Neural progenitor cell (in vitro differentiated cells): ENCODE results near the gene BEX3. TPM values are rescaled to one million over a fixed set of nuclear protein-coding genes. Genes with fewer than 3 reads are reported as not detected.
"Not testable (repeated sequence)": the region's sequence is repeated elsewhere in the genome, so short reads cannot be mapped to it uniquely, and the experiment has no call there.

Experiments used
- DNase-seq: peaks from one replicate; pipeline ENCODE4 v3.0.0-alpha.2; 2016; ENCODE audit warnings: low spot score
- H2AFZ ChIP-seq: fragments of 200-600 bp; sonication (generic); replicated peaks from 2 replicates; pipeline ENCODE4 v1.6.1; 2016; ENCODE audit warnings: antibody characterized with exemption
- H3F3A ChIP-seq: fragments of 200-600 bp; sonication (generic); 2 replicates; pipeline ENCODE4 v1.6.1; 2016; ENCODE audit warnings: antibody characterized with exemption, low read depth
- H3K27ac ChIP-seq: fragments of 200-600 bp; sonication (generic); 2 replicates; pipeline ENCODE4 v1.5.1; 2016; ENCODE audit warnings: mild to moderate bottlenecking
- H3K27me3 ChIP-seq: fragments of 200-600 bp; sonication (generic); 2 replicates; pipeline ENCODE4 v1.6.1; 2016; ENCODE audit warnings: mild to moderate bottlenecking, moderate library complexity
- H3K36me3 ChIP-seq: fragments of 200-600 bp; sonication (generic); 2 replicates; pipeline ENCODE4 v1.5.1; 2016
- H3K4me1 ChIP-seq: fragments of 200-600 bp; sonication (generic); 2 replicates; pipeline ENCODE4 v1.6.1; 2016; ENCODE audit warnings: mixed run types
- H3K4me2 ChIP-seq: fragments of 200-600 bp; sonication (generic); 2 replicates; pipeline ENCODE4 v1.6.1; 2016
- H3K4me3 ChIP-seq: fragments of 200-600 bp; sonication (generic); 2 replicates; pipeline ENCODE4 v1.5.1; 2016
- H3K79me2 ChIP-seq: fragments of 200-600 bp; sonication (generic); 2 replicates; pipeline ENCODE4 v1.6.1; 2016; ENCODE audit warnings: low read depth
- H3K9ac ChIP-seq: fragments of 200-600 bp; sonication (generic); 2 replicates; pipeline ENCODE4 v1.6.1; 2016
- H3K9me3 ChIP-seq: fragments of 200-600 bp; sonication (generic); 2 replicates; pipeline ENCODE4 v1.5.1; 2016; ENCODE audit warnings: low read depth
- H4K20me1 ChIP-seq: fragments of 200-600 bp; sonication (generic); 2 replicates; pipeline ENCODE4 v1.6.1; 2016; ENCODE audit warnings: low read depth
- H3K27ac Mint-ChIP-seq: 3 replicates; pipeline ENCODE4 v1.8.0; 2021; ENCODE audit warnings: mixed read lengths
- H3K27me3 Mint-ChIP-seq: 2 replicates; pipeline ENCODE4 v1.8.0; 2022; ENCODE audit warnings: low read depth, mild to moderate bottlenecking, inconsistent platforms, moderate library complexity, mixed read lengths; ENCODE audit not compliant: insufficient read depth
- H3K36me3 Mint-ChIP-seq: 3 replicates; pipeline ENCODE4 v1.8.0; 2021; ENCODE audit warnings: mixed read lengths
- H3K4me1 Mint-ChIP-seq: 3 replicates; pipeline ENCODE4 v1.8.0; 2021; ENCODE audit warnings: mixed read lengths
- H3K4me3 Mint-ChIP-seq: 3 replicates; pipeline ENCODE4 v1.8.0; 2021; ENCODE audit warnings: mild to moderate bottlenecking, moderate library complexity, mixed read lengths
- H3K9me3 Mint-ChIP-seq: 3 replicates; pipeline ENCODE4 v1.8.0; 2020; ENCODE audit warnings: mixed read lengths
- CTCF ChIP-seq: fragments of 200-600 bp; sonication (generic); IDR thresholded peaks from 2 replicates; pipeline ENCODE4 v1.5.1; 2017; ENCODE audit warnings: antibody characterized with exemption, mild to moderate bottlenecking
- EZH2 ChIP-seq: fragments of 200-600 bp; sonication (generic); IDR thresholded peaks from 2 replicates; pipeline ENCODE4 v1.6.1; 2017; ENCODE audit warnings: antibody characterized with exemption, mild to moderate bottlenecking, moderate library complexity
- EZH2phosphoT487 ChIP-seq: fragments of 200-600 bp; sonication (generic); IDR thresholded peaks from 2 replicates; pipeline ENCODE4 v1.6.1; 2017; ENCODE audit warnings: antibody characterized with exemption
- total RNA-seq: library from RNA; depleted of rRNA; stranded (reverse); fragments of >200 nt; gene quantifications from 2 replicates; pipeline ENCODE4 v1.2.3, GENCODE V29; 2015; ENCODE audit warnings: low replicate concordance

The BEX3 gene
- total RNA-seq, 1 donor from 2014 or later = 392 TPM

- H2AFZ ChIP-seq = peak within 1 kb of the TSS; percentile 87
- no peaks in the 10 kb centered on the region for H3K9me3 ChIP-seq
- H3K9ac ChIP-seq = peak within 1 kb of the TSS; percentile 65
- DNase-seq = peak; percentile 65
- peak within 1 kb of the TSS; percentile 81 for H3K27ac Mint-ChIP-seq
- peaks cover 22% of the 10 kb centered on the region for H3K79me2 ChIP-seq
- peak within 1 kb of the TSS; percentile 99 for H3K4me3 Mint-ChIP-seq
- H3K27ac ChIP-seq = peak within 1 kb of the TSS; percentile 67
- no peaks in the 10 kb centered on the region for H4K20me1 ChIP-seq
- peaks cover 12% of the 10 kb centered on the region for H3K36me3 Mint-ChIP-seq
- no peaks in the 10 kb centered on the region for H3K9me3 Mint-ChIP-seq
- H3K4me2 ChIP-seq = peak within 1 kb of the TSS; percentile 81
- peaks cover 6% of the 10 kb centered on the region for H3K4me1 ChIP-seq
- peaks cover 8% of the 10 kb centered on the region for H3K36me3 ChIP-seq
- no peaks in the 10 kb centered on the region for H3F3A ChIP-seq
- no peaks in the 10 kb centered on the region for H3K27me3 ChIP-seq
- H3K27me3 Mint-ChIP-seq = peaks cover 3% of the 10 kb centered on the region
- TF ChIP-seq EZH2 = no peak
- TF ChIP-seq CTCF = no peak
- no peak for TF ChIP-seq EZH2phosphoT487
- H3K4me1 Mint-ChIP-seq = peaks cover 16% of the 10 kb centered on the region
- peak within 1 kb of the TSS; percentile 84 for H3K4me3 ChIP-seq
These were observed 20.1 kb upstream of the BEX3 start, which contains the start of gene TCEAL9 for GRCh38 chrX:103356130-103356798. TSS of gene TCEAL9 (plus strand) at chrX:103356506. CDS start at chrX:103357685, 1,179 bp downstream.

GRCh38 chrX:103356858-103357257, 19.5 kb upstream of the BEX3 start:
- peak overlapping the region; percentile 84 for H3K4me3 ChIP-seq
- Mint-ChIP-seq H3K27me3 (peaks cover 3% of the 10 kb centered on the region), H3K9me3 (no peaks in the 10 kb centered on the region), H3K36me3 (peaks cover 12% of the 10 kb centered on the region), H3K4me3 (peak overlapping the region; percentile 99), H3K27ac (peak overlapping the region; percentile 81), H3K4me1 (peaks cover 18% of the 10 kb centered on the region)
- H4K20me1 ChIP-seq = no peaks in the 10 kb centered on the region
- peak overlapping the region; percentile 65 for H3K9ac ChIP-seq
- peaks cover 22% of the 10 kb centered on the region for H3K79me2 ChIP-seq
- peaks cover 8% of the 10 kb centered on the region for H3K36me3 ChIP-seq
- no peaks in the 10 kb centered on the region for H3K27me3 ChIP-seq
- no peak for TF ChIP-seq CTCF
- no peak for TF ChIP-seq EZH2phosphoT487
- TF ChIP-seq EZH2 = no peak
- H2AFZ ChIP-seq = peak overlapping the region; percentile 87
- no peaks in the 10 kb centered on the region for H3F3A ChIP-seq
- H3K4me1 ChIP-seq = peaks cover 6% of the 10 kb centered on the region
- H3K27ac ChIP-seq = peak overlapping the region; percentile 67
- H3K4me2 ChIP-seq = peak overlapping the region; percentile 81
- no peaks in the 10 kb centered on the region for H3K9me3 ChIP-seq
- peak; percentile 31 for DNase-seq

GRCh38 chrX:103357871-103358270, 18.5 kb upstream of the BEX3 start:
- Mint-ChIP-seq H3K27ac (no peak overlapping the region), H3K4me1 (peaks cover 23% of the 10 kb centered on the region), H3K36me3 (peaks cover 12% of the 10 kb centered on the region), H3K27me3 (peaks cover 3% of the 10 kb centered on the region), H3K4me3 (peak overlapping the region; percentile 99), H3K9me3 (no peaks in the 10 kb centered on the region)
- Histone ChIP-seq H3K9me3 (no peaks in the 10 kb centered on the region), H3K4me1 (peaks cover 6% of the 10 kb centered on the region), H3K4me3 (peak overlapping the region; percentile 84), H3K79me2 (peaks cover 22% of the 10 kb centered on the region), H2AFZ (no peak overlapping the region), H3F3A (no peaks in the 10 kb centered on the region), H3K36me3 (peaks cover 8% of the 10 kb centered on the region), H3K4me2 (peak overlapping the region; percentile 81), H3K27ac (no peak overlapping the region), H3K27me3 (no peaks in the 10 kb centered on the region), H4K20me1 (no peaks in the 10 kb centered on the region), H3K9ac (no peak overlapping the region)
- DNase-seq = no peak
- TF ChIP-seq CTCF (no peak), EZH2 (no peak), EZH2phosphoT487 (no peak)

- H3K27me3 Mint-ChIP-seq, H3K36me3 ChIP-seq, H3K4me3 Mint-ChIP-seq, H4K20me1 ChIP-seq, H3K4me1 ChIP-seq, H3F3A ChIP-seq, H3K9me3 ChIP-seq, H3K27ac ChIP-seq, H2AFZ ChIP-seq, H3K9me3 Mint-ChIP-seq, H3K27me3 ChIP-seq, H3K9ac ChIP-seq, H3K27ac Mint-ChIP-seq, H3K4me3 ChIP-seq, H3K4me2 ChIP-seq, DNase-seq: not testable (repeated sequence)
- Mint-ChIP-seq H3K36me3 (peaks cover 12% of the 10 kb centered on the region), H3K4me1 (peaks cover 25% of the 10 kb centered on the region)
- peaks cover 22% of the 10 kb centered on the region for H3K79me2 ChIP-seq
These were observed 16.7 kb upstream of the BEX3 start for GRCh38 chrX:103359605-103360004.
